HG03575 (cell line): Measurements from ENCODE around the gene TUBA3D.
"Not testable (repeated sequence)": the region's sequence is repeated elsewhere in the genome, so short reads cannot be mapped to it uniquely, and the experiment has no call there.

Experiments used
- ATAC-seq: cut with Tn5 transposase; IDR thresholded peaks from one replicate; pipeline ENCODE4 v1.9.1; 2021; ENCODE audit not compliant: unreplicated experiment, insufficient number of reproducible peaks, low FRiP score; ENCODE audit errors: extremely low read depth

TUBA3D gene

GRCh38 chr2:131482506-131483155 lies 6.7 kb downstream of the TUBA3D start:
- ATAC-seq = not testable (repeated sequence)

- not testable (repeated sequence) for ATAC-seq
Observed at GRCh38 chr2:131483981-131484820, 8.3 kb downstream of the TUBA3D start.

- not testable (repeated sequence) for ATAC-seq
Observed at GRCh38 chr2:131484906-131485460, 9.1 kb downstream of the TUBA3D start.

DNA sequence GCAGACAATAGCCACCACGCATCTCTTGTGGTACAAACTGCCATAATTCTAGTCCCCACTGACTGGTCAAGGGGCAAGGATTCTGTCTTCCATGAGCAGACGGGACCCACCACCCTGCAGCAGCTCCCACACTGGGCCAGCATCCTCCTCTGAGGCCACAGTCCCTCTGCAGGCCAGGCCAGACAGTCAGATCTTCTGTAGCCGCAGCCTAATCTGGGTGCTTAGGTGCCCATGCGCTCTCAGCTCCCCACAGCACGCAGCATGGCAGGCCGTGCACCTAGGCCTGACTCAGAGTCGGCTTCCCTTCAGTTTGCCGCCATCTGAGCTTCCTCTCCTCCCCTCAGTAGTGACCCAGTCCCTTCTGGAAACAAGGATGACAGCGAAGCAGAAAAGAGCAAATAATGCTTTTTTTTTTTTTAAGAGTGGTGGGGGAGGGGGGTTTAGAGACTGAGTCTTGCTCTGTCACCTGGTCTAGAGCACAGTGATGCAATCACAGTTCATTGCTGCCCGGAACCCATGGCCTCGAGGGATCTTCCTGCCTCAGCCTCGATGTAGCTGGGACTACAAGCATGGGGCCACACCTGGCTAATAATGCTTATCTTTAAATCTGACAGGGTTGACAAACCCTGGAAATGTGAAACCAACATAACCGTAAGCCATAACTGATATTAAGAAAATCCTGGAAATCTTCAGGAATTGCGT lies 10.4 kb downstream of the TUBA3D start:
- not testable (repeated sequence) for ATAC-seq

DNA sequence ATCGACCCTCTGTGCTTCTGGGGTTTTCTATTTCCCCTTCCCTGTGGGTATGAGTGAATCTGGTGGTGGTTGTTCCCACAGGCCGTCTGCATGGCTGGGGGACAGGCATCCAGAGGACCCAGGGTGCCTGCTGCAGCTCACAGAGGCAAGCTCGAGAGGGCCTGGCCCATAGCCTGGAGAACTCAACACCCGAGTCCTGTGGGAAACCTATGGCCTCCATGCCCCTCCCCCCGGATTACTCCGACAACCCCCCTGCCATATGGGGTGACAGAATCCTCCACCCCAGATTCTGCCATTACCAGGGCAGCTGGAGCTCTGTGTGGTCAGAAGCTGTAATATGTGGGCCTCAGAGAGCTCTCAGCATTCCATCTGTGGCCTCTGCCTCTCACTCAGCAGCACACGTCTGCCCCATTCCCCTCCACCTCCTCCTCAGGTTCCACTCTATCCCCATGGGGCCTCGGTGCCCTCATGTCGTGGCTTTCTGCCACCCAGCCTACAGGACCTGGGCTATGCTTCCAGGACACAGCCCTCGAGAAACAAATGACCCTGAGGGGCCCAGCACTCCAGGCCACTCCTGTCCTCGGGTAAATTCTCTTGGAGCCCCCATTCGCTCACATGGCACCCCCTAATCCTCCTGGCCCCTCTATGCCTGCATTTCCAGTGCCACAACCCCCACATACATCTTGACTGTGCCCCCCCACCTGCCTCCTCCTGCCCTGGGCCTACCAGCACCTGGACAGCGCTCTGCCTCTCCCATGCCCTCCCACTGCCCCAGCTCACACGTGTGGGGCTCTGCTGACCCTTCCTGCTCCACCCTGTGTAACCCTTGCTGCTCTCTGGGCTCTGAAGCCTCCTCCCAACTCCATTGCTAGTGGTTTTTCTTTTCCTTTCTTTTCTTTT lies 12.6 kb downstream of the TUBA3D start:
- ATAC-seq = no peak

GRCh38 chr2:131490616-131491468 lies 14.9 kb downstream of the TUBA3D start:
- not testable (repeated sequence) for ATAC-seq

DNA sequence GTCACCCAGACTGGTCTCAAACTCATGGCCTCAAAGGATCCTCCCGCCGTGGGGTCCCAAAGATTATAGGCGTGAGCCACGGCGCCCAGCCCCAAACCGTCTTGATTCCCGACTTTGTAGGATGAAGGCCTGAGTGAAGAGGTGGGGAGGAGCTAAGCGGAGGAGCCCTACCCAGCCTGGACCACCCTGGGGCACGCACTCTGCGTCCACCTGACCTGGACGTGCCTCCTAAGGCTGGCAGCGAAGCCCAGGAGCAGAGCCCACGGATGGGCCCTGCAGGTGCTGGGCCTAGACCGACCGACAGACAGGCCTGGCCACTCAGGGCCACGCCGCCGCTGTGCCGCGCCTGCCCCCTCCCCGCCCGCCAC lies 15.5 kb downstream of the TUBA3D start:
- ATAC-seq = not testable (repeated sequence)

DNA sequence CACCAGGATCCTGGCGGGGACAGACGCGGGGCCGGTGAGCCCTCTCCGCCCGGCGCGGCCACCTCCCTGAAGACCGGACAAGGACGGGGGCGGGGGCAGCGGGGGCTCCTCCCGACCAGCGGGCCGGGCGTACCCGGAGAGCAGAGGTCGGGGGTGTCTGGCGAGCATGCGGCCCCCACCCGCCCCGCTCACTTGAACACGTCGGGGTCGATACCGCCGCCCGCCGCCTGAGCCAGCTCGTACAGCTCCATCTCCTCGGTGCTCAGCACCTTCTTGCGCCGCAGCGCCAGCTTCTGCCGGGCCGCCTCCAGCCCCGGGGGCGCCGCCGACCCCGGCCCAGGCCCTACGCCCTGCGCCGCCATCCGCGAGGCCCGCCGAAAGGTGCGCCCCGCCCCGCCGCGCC lies 16.1 kb downstream of the TUBA3D start, which contains the start of gene MZT2A:
Gene MZT2A (minus strand): TSS at position 383 of the 403 bp plus-strand sequence. CDS start 21 bp downstream, at position 362.
- ATAC-seq = peak; percentile 8

DNA sequence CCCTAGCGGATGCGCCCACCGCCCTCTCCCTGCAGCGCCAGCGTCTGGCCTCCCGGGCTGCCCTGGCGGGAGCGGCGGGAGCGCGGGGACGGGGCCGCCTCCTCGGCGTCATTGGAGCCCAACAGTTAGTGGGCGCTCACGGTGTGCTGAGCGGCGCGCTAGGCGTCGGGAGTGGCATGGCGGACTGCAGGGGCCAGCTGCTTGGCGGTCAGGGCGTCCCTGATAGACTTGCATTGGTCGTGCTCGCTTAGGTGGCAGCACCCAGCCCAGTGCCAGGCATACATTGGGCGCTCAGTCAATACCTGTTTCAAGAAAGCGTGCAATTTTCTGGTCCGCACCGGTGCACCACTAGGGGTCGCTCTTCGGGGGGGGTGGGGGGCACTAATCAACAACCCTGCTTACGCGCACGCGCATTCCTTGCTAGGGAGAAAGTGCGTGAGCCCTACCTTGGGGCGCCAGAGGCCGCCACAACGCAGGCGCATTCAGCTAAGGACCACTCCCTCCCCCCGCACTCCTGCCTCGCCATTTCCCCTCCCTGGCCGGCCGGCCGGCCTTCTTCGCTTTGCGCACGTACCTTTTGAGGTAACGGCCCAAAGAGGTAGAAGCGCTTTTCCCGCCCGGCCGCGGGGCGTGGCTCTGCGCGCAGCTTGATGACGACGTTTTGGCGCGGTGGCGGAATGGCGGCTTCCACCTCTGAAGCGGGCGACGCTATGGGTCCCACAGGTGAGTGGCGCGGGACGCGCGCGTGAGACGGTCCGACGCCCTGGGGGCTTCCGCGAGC lies 16.7 kb downstream of the TUBA3D start:
- peak; percentile 46 for ATAC-seq

DNA sequence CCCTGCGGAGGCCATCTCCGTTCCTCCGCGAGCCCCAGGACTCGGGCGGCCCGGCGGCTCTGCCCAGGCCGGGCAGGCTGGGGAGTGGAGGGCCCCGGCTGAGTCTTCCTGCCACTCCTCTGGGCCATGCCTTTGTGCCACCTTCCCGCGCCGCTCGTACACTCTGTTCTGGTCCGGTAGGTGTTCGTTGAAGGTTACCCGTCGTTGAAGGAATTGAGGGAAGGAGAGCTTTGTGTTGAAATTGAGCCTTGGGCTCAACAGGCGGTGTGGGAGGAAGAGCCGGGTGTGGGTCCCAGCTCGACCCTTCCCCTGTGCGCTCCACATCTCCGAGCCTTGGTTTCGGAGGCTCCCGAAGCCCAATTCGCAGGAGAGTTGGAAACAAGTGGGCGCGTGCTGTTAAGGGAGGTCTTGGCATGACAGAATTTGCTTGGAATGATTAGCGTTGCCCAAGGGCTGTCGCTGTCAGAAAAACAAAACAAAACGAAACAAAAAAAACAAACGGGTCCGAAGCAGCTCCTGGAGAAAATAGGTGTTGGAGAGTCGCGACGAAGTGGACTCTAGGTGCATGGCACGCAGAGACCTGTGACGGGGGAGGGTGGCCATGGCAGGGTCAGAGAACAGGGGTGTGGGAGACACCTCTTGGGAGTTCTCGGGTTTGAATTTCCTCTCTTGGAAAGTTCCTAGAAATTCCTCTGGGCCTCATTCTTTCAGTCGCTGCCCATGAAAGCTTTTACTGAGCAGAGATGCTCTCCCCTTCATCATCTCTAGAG lies 17.5 kb downstream of the TUBA3D start:
- peak; percentile 3 for ATAC-seq

GRCh38 chr2:131495506-131495905 lies 19.6 kb downstream of the TUBA3D start:
- ATAC-seq = not testable (repeated sequence)

DNA sequence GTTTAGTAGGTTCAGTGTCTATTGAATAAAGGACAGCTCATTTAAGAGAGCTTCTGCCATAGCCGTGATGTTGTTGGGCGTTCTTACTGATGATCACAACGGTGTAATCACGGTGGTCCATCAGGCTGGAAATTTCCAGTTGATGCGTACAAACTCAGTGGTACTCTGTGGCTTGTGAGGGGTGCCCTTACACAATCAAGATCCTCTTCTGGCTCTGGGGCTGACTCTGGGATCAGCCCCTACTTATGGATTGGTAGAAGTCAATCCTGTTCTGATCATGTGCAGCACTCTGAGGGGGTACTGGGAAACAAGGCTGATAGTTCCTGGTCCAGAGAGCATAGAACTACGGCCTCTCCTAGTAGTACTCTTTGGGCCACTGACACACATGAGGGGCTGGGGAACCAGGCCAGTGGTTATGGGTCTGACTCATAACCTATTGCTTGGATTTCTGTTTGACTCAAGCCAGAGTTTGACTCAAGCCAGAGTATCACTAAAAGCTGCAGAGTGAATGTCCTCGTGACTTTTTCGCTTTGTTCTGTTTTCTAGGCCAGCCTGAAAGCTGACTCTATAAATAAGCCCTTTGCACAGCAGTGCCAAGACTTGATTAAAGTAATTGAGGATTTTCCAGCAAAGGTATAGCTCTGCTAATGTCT lies 22.5 kb downstream of the TUBA3D start:
- ATAC-seq = peak; percentile 76

- ATAC-seq = not testable (repeated sequence)
Observed at GRCh38 chr2:131503587-131503986, 27.7 kb downstream of the TUBA3D start.

DNA sequence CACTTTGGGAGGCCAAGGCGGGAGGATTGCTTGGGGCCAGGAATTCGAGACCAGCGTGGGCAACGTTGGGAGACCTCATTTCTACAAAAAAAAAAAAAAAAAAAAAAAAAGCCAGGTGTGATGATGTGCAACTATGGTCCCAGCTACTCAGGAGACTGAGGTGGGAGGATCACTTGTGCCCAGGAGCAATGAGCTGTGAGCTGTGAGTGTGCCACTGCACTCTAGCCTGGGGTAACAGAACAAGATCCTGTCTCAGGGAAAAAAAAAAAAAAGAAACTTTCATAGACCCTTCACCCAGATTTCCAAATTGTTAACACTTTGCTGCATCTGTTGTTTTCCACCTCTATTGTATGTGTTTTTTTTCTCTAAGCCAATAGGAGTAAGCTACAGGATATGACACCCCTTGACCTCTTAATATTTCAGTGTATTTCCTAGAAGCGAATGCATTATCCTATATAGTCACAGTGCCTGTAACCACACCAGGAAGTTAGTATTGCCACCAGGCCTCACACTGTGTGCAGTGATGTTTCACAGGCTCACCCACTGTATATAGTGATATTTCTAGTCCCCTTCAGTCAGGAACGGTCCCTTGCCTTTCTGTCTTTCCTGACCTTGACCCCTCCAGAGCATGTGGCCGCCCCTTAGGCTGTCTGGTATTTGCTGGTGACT lies 28.3 kb downstream of the TUBA3D start:
- not testable (repeated sequence) for ATAC-seq

DNA sequence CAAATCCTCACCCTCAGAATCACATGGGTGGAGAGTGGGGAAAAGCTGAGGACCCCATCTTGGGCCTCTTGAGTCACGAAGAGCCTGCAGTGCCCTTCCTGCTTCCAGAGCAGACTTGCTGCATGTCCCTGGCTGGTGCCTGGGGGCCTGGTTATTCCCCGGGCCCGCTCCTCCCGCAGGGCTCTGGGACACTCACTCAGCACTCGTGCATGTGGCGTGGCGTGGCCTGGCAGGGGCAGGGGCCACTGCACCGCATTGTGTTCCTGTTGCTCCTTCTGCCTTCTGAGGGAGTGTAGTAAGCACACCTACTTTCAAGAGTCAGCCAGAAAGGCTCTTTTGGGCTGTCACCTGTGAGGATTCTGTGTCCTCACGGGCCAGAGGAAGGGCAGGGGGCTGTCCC lies 33.7 kb downstream of the TUBA3D start:
- ATAC-seq = no peak
